ENCODE results near the gene ATP2C2.

ATP2C2 gene

DNA sequence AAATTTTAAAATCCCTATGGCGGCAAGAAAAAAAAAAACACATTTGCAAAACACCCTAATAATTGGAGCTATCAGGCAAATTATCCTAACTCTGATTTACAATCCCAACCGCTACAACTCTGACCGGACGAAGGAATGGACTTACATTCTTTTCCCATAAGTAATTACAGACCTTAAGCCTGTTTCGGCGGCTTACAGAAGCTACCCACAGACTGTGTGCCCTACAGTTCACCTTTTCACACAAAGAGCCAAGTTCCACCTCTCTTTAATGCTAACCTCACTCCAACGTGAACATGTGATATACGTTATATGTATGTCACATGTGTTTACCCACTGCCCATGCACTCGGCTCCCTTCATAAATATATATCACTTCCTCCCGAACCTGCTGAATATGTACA is 144.8 kb downstream of the ATP2C2 start:
- no peak for DNase-seq (ENCODE audit: low read depth)
- TF ChIP-seq, protein P1, sequence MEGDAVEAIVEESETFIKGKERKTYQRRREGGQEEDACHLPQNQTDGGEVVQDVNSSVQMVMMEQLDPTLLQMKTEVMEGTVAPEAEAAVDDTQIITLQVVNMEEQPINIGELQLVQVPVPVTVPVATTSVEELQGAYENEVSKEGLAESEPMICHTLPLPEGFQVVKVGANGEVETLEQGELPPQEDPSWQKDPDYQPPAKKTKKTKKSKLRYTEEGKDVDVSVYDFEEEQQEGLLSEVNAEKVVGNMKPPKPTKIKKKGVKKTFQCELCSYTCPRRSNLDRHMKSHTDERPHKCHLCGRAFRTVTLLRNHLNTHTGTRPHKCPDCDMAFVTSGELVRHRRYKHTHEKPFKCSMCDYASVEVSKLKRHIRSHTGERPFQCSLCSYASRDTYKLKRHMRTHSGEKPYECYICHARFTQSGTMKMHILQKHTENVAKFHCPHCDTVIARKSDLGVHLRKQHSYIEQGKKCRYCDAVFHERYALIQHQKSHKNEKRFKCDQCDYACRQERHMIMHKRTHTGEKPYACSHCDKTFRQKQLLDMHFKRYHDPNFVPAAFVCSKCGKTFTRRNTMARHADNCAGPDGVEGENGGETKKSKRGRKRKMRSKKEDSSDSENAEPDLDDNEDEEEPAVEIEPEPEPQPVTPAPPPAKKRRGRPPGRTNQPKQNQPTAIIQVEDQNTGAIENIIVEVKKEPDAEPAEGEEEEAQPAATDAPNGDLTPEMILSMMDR (IDR thresholded peaks at IDR 0.05; ENCODE audit: low read depth, low read length, missing control alignments) = no peak
- H3K4me3 ChIP-seq (ENCODE audit: low read depth, low read length) = no peak overlapping the region

DNA sequence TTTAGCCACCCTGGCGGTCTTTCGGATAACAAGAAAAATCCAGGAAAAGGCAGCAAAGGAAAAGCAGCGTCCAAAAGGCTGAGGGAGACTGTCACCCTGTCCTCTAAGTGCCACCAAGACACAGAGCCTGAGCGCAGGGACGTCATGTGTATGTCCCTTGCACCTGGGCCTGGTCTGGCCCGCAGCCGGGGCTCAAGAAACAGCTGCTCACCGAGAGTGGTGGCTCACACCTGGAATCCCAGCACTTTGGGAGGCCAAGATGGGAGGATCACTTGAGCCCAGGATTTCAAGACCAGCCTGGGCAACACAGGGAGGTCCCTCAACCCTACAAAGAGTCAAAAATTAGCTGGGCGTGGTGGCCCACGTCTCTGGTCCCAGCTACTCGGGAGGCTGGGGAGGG is 145.3 kb downstream of the ATP2C2 start:
- TF ChIP-seq, protein P1 (IDR thresholded peaks at IDR 0.05; ENCODE audit: low read depth, low read length, missing control alignments) = no peak
- no peak for DNase-seq (ENCODE audit: low read depth)
- no peak overlapping the region for H3K4me3 ChIP-seq (ENCODE audit: low read depth, low read length)

All from GM12864 (cell line).